ENCODE measurements around the gene SLC30A10.
"Not testable (repeated sequence)": the region's sequence is repeated elsewhere in the genome, so short reads cannot be mapped to it uniquely, and the experiment has no call there.

Gene SLC30A10

GRCh38 chr1:219913005-219913770 is 15.2 kb downstream of the SLC30A10 start:
- DNase-seq (ENCODE audit: low read depth), result no peak

GRCh38 chr1:219910716-219911115 is 17.6 kb downstream of the SLC30A10 start:
- no peak for DNase-seq (ENCODE audit: low read depth)
- no peak overlapping the region for H3K4me3 ChIP-seq (ENCODE audit: low read length)
- TF ChIP-seq, protein P1, sequence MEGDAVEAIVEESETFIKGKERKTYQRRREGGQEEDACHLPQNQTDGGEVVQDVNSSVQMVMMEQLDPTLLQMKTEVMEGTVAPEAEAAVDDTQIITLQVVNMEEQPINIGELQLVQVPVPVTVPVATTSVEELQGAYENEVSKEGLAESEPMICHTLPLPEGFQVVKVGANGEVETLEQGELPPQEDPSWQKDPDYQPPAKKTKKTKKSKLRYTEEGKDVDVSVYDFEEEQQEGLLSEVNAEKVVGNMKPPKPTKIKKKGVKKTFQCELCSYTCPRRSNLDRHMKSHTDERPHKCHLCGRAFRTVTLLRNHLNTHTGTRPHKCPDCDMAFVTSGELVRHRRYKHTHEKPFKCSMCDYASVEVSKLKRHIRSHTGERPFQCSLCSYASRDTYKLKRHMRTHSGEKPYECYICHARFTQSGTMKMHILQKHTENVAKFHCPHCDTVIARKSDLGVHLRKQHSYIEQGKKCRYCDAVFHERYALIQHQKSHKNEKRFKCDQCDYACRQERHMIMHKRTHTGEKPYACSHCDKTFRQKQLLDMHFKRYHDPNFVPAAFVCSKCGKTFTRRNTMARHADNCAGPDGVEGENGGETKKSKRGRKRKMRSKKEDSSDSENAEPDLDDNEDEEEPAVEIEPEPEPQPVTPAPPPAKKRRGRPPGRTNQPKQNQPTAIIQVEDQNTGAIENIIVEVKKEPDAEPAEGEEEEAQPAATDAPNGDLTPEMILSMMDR (conservative IDR thresholded peaks at IDR 0.05; ENCODE audit: low read depth, low read length), result no peak

More at GRCh38 chr1:219913005-219913770, 15.2 kb downstream of the SLC30A10 start:
- H3K4me3 ChIP-seq (ENCODE audit: low read length), result no peak overlapping the region
- TF ChIP-seq, protein P1 (conservative IDR thresholded peaks at IDR 0.05; ENCODE audit: low read depth, low read length), result no peak

DNA sequence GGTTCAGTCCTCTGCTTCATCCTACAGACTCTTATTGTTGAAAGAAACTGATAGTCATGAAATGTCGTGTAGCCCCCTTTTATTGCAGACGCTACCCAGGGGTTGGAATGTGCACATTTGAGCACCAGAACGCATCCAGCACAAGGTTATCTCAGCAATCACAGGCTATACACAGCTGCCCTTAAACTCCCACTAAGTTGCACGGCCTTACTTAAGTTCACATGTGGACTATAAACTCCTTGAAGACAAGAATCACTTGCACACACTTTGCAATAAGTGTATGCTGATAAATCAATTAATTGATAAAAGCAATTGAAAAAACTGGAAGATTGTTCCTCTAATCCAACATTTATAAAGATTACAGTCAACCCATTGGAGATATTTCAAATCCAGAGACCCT is 18.9 kb downstream of the SLC30A10 start:
- DNase-seq (ENCODE audit: low read depth), result no peak
- H3K4me3 ChIP-seq (ENCODE audit: low read length), result no peak overlapping the region
- TF ChIP-seq, protein P1 (conservative IDR thresholded peaks at IDR 0.05; ENCODE audit: low read depth, low read length), result no peak

DNA sequence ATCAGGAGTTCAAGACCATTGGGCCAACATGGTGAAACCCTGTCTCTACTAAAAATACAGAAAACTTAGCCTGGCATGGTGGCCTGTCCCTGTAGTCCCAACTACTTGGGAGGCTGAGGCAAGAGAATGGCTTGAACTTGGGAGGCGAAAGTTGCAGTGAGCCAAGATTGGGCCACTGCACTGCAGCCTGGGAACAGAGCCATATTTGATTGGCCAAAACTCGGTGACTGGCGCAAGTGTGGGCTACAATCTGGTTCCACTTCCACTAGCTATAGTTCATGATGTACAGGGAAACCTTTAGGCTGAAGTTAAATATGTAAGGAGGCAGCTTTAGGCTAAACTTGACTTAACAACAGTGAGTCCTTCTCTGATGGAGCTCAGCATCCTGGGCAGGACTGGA is 20.2 kb downstream of the SLC30A10 start:
- DNase-seq (ENCODE audit: low read depth), result no peak
- TF ChIP-seq, protein P1 (conservative IDR thresholded peaks at IDR 0.05; ENCODE audit: low read depth, low read length), result no peak
- no peak overlapping the region for H3K4me3 ChIP-seq (ENCODE audit: low read length)

DNA sequence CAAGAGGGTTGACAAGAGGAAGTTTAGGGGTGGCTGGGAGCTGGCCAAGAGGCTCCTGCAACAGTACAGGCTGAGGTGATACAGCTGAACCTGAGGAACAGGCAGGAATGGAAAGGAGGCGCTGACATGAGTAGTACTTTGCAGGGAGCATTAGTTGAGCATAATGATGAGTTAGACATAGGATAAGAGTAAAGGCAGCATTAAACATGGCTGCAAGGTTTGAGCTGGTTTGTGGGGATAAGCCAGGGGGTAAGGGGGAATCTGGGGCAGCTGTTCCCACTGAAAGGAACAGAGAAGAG is 20.6 kb downstream of the SLC30A10 start:
- H3K4me3 ChIP-seq (ENCODE audit: low read length), result no peak overlapping the region
- TF ChIP-seq, protein P1 (conservative IDR thresholded peaks at IDR 0.05; ENCODE audit: low read depth, low read length), result no peak
- DNase-seq (ENCODE audit: low read depth), result no peak

GRCh38 chr1:219906924-219907771 is 21.2 kb downstream of the SLC30A10 start:
- no peak overlapping the region for H3K4me3 ChIP-seq (ENCODE audit: low read length)
- DNase-seq (ENCODE audit: low read depth), result no peak
- TF ChIP-seq, protein P1 (conservative IDR thresholded peaks at IDR 0.05; ENCODE audit: low read depth, low read length), result no peak

DNA sequence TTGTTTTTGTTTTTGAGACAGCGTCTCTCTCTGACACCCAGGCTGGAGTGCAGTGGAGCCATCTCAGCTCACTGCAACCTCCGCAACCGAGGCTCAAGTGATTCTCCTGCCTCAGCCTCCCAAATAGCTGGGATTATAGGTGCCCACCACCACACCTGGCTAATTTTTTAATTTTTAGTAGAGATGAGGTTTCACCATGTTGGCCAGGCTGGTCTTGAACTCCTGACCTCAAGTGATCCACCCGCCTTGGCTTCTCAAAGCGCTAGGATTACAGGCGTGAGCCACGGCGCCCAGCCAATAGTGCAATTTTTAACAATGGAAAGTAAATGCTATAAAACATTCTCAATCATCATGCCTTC is 21.8 kb downstream of the SLC30A10 start:
- H3K4me3 ChIP-seq (ENCODE audit: low read length); DNase-seq (ENCODE audit: low read depth): not testable (repeated sequence)

Measured in retinal pigment epithelial cell (primary cell).